Right atrium auricular region (tissue), 2 donors: Measurements from ENCODE around the gene DNHD1. TPM values are rescaled to one million over a fixed set of nuclear protein-coding genes. Genes with fewer than 3 reads are reported as not detected.

Source experiments
- DNase-seq: peaks from one replicate; pipeline ENCODE4 v3.0.0-alpha.2; 2019; ENCODE audit warnings: low spot score
- H3K27ac ChIP-seq, 2 donors: fragments of 200-600 bp; sonication (generic); 1 replicate in 1 of 2; 2 replicates in 1 of 2; pipeline ENCODE4 v1.5.1; 2016 to 2019
- H3K27me3 ChIP-seq, 2 donors: fragments of 200-600 bp; sonication (generic); one replicate each; pipeline versions ENCODE4 v1.5.1 to v1.6.0; 2017 to 2019
- H3K36me3 ChIP-seq: fragments of 200-600 bp; sonication (generic); one replicate; pipeline ENCODE4 v1.5.1; 2016
- H3K4me1 ChIP-seq, 2 donors: fragments of 200-600 bp; sonication (generic); one replicate each; pipeline versions ENCODE4 v1.5.1 to v1.6.0; 2017 to 2019
- H3K4me3 ChIP-seq, 2 donors: fragments of 200-600 bp; sonication (generic); 1 replicate in 1 of 2; 2 replicates in 1 of 2; pipeline ENCODE4 v1.5.1; 2017 to 2019; ENCODE audit warnings: mild to moderate bottlenecking in 1 of 2, moderate library complexity in 1 of 2
- H3K9me3 ChIP-seq, 2 donors: fragments of 200-600 bp; sonication (generic); one replicate each; pipeline ENCODE4 v1.5.1; 2019
- total RNA-seq, 2 donors: library from RNA; depleted of rRNA; stranded (reverse); fragments of >200 nt; gene quantifications; one replicate each; pipeline ENCODE4 v1.1.0, GENCODE V29; 2016
- TF ChIP-seq, protein P1 (sequence below), 2 donors: fragments of 200-600 bp; sonication (generic); IDR thresholded peaks; one replicate each; pipeline ENCODE4 v1.5.1; 2019; ENCODE audit warnings: antibody characterized with exemption in 2 of 2

DNHD1 gene
- total RNA-seq, 2 donors from 2014 or later: 4.4 to 4.8 TPM

DNA sequence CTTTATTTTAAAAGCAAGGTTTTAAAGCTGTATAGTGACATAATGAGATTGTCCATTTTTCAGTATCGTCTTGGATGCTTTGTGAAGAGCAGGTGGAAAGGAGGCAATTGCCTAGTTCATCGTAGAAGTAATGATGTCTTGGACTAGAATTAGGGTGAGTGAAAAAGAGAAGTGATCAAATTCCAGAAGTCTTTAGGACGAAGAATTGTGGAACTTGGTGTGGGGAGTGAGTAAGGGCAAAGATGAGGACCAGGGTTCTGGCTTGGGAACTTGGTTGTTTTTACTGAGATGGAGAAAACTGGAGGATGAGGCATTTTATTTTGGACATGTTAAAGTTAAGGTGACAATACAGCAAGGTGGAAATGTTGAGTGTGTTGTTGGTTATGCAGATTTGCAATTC is 107.7 kb downstream of the DNHD1 start:
- Histone ChIP-seq H3K36me3 (peaks cover 42% of the 10 kb centered on the region), H3K4me3 (peak overlapping the region; percentile 71 to 88), H3K4me1 (peaks cover 0 to 65% of the 10 kb centered on the region in 2 donors), H3K27me3 (no peaks in the 10 kb centered on the region), H3K9me3 (no peaks in the 10 kb centered on the region), H3K27ac (peak overlapping the region; percentile 95 to 96)
- TF ChIP-seq, protein P1, sequence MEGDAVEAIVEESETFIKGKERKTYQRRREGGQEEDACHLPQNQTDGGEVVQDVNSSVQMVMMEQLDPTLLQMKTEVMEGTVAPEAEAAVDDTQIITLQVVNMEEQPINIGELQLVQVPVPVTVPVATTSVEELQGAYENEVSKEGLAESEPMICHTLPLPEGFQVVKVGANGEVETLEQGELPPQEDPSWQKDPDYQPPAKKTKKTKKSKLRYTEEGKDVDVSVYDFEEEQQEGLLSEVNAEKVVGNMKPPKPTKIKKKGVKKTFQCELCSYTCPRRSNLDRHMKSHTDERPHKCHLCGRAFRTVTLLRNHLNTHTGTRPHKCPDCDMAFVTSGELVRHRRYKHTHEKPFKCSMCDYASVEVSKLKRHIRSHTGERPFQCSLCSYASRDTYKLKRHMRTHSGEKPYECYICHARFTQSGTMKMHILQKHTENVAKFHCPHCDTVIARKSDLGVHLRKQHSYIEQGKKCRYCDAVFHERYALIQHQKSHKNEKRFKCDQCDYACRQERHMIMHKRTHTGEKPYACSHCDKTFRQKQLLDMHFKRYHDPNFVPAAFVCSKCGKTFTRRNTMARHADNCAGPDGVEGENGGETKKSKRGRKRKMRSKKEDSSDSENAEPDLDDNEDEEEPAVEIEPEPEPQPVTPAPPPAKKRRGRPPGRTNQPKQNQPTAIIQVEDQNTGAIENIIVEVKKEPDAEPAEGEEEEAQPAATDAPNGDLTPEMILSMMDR (IDR thresholded peaks at IDR 0.05): no peak
- DNase-seq: no peak

DNA sequence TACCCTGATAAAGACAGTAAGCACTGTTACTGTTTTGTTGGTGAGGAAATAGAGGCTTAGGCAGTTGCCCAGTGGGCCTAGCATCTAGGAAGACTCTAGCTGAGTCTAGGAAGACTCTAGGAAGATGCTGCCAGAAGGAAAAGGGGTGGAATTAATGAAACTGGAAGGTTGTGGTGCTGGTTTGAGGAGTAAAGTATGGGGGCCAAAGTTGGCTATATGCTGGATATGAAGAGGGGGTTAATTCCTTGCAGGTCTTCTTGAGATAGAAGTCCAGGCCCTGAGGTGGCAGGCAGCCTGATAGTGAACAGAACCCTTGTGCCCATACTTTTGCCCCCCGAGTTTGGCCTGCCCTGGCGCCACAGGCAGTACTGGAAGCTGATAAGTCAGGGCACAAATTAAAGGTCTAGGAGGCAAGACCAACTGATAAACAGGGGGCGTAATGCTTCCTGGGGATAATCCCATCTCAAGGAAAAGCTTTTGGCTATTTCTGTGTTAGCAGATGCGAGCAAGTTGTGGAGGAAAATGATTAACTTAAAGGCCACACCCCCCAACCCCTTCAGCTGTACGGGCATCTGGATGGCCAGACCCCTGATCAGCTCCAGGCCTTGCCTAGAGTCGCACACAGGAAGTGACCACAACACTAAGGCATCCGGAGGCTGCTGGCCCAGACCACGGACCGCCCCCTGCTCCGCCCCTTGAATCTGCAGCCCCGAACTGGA is 109.5 kb downstream of the DNHD1 start:
- Histone ChIP-seq H3K36me3 (peaks cover 42% of the 10 kb centered on the region), H3K4me3 (peak overlapping the region; percentile 9 to 71), H3K27me3 (no peaks in the 10 kb centered on the region), H3K9me3 (no peaks in the 10 kb centered on the region), H3K4me1 (peaks cover 0 to 77% of the 10 kb centered on the region in 2 donors), H3K27ac (peak overlapping the region; percentile 95 to 96)
- TF ChIP-seq, protein P1 (IDR thresholded peaks at IDR 0.05): no peak
- DNase-seq: peak; percentile 96

DNA sequence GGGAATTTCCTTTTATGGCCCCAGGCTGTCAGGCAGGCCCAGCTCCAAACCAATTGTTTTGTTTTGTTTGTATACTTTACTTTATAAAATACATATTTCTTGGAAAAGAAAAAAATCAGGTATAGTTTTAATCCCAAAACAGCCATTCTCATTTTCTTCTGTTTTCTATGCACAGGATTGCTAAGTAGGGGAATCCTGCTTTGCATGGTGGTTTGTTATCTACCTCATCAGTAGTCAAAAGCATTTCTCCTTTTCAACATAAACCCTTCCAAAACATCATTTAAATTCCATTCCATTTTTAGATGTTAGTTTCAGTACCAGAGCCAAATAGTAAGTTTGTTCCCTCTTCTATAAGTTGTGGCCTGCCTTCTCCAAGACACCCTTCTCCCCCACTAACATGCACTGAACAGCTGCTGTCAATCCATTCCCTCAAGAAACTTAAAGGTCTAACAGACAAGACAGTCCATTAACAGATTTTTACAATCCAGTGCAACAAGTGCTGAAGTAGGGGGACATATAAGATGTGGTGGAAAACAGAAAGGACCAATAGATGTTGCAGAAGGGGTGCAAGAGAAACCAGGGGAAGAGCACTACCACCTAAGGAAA is 110.2 kb downstream of the DNHD1 start:
- no peaks in the 10 kb centered on the region for H3K27me3 ChIP-seq
- peaks cover 0 to 71% of the 10 kb centered on the region in 2 donors for H3K4me1 ChIP-seq
- H3K36me3 ChIP-seq: peaks cover 42% of the 10 kb centered on the region
- DNase-seq: no peak
- TF ChIP-seq, protein P1 (IDR thresholded peaks at IDR 0.05): no peak
- H3K9me3 ChIP-seq: no peaks in the 10 kb centered on the region
- peak overlapping the region; percentile 9 to 71 for H3K4me3 ChIP-seq
- peak overlapping the region; percentile 95 to 96 for H3K27ac ChIP-seq

DNA sequence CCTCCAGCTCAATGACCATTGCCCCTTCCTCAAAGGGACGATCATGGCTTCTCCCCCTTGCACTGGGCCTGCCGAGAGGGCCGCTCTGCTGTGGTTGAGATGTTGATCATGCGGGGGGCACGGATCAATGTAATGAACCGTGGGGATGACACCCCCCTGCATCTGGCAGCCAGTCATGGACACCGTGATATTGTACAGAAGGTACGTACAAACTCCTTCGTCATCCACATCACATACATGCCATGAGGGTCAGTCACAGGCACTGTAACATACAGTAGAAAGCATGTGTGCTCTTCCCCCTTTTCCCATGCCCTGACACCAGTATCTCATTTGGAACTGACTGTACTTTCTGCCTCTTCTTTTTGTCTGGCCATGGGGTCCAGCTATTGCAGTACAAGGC is 110.9 kb downstream of the DNHD1 start:
- Histone ChIP-seq H3K36me3 (peaks cover 42% of the 10 kb centered on the region), H3K4me1 (peaks cover 0 to 70% of the 10 kb centered on the region in 2 donors), H3K4me3 (no peak overlapping the region), H3K9me3 (no peaks in the 10 kb centered on the region), H3K27ac (peak overlapping the region; percentile 95 to 96), H3K27me3 (no peaks in the 10 kb centered on the region)
- DNase-seq: peak; percentile 56
- TF ChIP-seq, protein P1 (IDR thresholded peaks at IDR 0.05): no peak

DNA sequence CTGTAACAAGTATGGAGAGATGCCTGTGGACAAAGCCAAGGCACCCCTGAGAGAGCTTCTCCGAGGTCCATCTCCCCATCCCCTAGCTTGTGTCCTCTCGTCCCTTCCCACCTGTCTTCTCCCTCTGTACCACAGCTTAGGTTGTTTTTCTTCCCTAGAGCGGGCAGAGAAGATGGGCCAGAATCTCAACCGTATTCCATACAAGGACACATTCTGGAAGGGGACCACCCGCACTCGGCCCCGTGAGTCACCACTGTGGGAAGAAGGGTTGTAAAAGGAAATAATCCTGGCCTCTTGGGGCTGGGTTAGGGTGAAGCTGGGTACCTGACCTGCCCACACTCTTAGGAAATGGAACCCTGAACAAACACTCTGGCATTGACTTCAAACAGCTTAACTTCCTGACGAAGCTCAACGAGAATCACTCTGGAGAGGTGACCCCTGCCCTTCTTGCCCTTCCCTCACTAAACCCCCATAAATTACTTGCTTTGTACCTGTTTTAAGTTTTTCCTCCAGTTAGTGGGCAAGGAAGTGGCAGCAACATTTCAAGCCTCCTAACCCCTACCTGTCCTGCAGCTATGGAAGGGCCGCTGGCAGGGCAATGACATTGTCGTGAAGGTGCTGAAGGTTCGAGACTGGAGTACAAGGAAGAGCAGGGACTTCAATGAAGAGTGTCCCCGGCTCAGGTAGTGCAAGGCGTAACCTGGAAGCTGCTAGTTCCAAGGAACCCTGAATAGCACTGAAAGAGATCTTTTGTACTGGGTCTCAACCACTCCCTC is 111.8 kb downstream of the DNHD1 start:
- peak; percentile 53 for DNase-seq
- Histone ChIP-seq H3K9me3 (no peaks in the 10 kb centered on the region), H3K4me1 (peaks cover 0 to 75% of the 10 kb centered on the region in 2 donors), H3K27me3 (no peaks in the 10 kb centered on the region), H3K36me3 (peaks cover 42% of the 10 kb centered on the region), H3K27ac (peak overlapping the region; percentile 23 to 96), H3K4me3 (no peak overlapping the region)
- TF ChIP-seq, protein P1 (IDR thresholded peaks at IDR 0.05): no peak
